Smooth muscle cell of the brain vasculature (primary cell): ENCODE data around the gene DNAJC2.
"Not testable (repeated sequence)": the region's sequence is repeated elsewhere in the genome, so short reads cannot be mapped to it uniquely, and the experiment has no call there.

ENCODE experiments used
- DNase-seq: peaks from one replicate; pipeline ENCODE4 v3.0.0-alpha.2; 2012; ENCODE audit warnings: low read depth, low spot score

DNAJC2 gene

DNA sequence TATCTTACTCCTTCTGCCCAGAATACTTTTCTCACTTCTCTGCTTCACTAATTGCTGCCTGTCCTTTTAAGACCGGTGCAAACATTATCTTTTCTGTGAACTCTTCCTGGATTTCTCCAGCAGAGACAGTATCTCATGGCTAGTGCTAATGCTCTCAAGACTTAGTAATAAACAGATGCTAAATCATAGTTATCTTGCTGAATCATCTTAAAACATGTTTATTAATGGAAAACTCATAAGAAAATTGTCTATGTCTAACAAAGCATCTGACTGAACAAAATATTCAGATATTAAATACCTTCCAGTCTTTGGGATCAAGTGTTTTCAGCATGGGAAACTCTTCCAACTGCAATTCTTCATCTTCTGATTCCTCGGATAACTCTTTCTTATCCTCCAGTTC, 3.1 kb downstream of the DNAJC2 start:
- no peak for DNase-seq

DNA sequence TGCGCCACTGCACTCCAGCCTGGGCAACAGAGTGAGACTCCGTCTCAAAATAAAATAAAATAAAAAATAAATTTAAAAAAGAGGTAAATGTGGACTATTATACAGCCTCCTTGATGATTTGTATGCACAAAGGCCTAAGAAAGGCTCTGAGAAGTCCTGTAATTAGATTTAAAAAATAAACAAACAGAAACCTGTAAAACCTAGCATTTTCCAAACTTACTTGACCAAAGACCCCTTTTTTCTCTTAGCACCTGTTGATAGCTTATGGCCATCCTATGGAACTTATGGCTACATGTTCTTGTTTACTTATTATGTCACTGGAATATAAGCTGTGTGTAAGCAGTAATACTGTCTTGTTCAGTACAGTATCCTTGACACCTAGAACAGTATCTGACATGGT, 5.7 kb downstream of the DNAJC2 start:
- no peak for DNase-seq

DNA sequence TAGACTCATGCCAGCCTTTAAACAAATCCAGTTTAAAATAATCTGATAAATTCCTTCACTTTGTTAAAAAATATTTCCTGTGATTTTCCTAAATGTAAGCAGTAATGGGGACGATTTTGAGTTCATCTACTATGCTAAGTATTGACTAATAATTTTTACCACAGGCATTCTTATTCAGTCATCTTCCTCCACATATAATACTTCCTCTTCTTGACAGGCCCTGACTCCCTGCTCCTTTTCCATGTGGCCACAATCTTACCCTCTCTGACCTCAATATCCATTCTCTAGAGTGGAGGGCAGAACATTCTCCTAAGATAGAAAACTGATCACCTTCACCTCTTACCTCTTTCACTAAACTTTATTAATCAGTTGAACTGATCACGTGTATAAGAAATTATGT, 7.8 kb downstream of the DNAJC2 start:
- DNase-seq: no peak

DNA sequence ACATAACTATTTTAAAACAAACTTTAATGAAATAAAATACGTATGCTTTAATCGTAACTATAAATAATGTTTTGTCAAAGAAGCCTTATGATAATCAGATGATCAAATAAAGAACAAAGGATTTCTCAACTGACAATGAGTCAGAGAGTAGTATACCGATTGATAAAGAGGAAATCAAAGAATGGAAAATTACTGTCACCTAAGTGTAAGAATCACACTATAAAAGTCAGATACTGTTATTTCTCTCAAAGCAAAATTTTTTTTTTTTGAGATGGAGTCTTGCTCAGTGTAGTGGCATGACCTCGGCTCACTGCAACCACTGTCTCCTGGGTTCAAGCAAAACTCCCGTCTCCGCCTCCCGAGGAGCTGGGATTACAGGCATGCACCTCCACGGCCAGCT, 18.8 kb downstream of the DNAJC2 start:
- no peak for DNase-seq

- DNase-seq: no peak
Measured at GRCh38 chr7:103317009-103317408, 27.6 kb downstream of the DNAJC2 start.

GRCh38 chr7:103316380-103316941, 28.1 kb downstream of the DNAJC2 start:
- no peak for DNase-seq

GRCh38 chr7:103314852-103315251, 29.7 kb downstream of the DNAJC2 start:
- DNase-seq: no peak

DNA sequence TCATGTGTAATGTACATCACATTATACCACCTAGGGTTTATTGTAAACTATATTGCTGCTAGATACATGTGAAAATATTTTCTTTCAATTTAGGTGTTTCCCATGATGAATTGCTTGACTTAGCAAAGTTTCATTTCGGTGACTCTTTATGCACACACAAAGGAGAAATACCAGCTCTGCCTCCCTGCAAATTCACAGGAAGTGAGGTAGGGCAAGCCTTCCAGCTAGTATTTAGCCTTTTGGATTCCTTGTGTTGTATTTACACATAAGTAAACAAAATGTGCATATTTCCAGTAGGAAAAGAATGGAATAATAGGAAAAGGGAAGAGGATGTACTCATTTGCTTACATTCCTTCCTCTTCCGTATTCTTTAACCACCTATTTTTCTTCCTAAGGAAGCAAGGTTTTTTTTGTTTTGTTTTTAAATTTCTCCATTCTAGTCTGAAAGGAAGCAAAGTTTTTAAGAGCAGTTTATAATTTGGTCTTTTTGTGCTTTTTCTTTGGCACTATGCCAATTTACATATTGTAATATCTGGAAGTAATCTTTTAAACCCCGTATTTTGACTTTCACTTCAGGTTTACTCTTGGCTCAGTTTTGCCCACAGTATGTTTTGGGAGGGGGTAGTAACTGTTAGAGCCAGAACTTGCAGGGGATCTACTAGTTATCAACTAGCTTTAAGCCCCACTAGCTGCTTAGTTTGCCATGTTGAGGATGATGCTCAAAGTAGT, 36.9 kb downstream of the DNAJC2 start:
- DNase-seq: no peak

DNA sequence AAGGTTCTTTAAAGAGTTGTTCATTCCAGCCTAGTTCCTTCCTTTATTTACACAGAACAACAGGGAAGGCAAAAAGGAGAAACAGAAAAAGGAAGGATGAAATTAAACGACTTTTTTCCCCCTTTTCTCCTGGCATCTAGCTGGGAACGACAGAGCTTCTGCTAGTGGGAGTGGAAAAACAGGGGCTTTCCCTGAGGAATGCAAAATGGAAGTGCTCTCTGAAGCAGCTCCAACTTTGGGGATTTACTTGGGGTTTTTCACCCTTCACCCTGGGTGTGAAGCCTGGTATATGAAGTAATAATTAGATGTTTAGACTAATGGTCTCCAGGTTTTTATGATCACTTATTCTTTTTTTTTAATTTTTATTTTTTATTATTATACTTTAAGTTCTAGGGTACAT, 43.1 kb downstream of the DNAJC2 start:
- DNase-seq: no peak

- DNase-seq: no peak
Measured at GRCh38 chr7:103299660-103300059, 44.9 kb downstream of the DNAJC2 start.

- DNase-seq: no peak
Measured at GRCh38 chr7:103297837-103298179, 46.8 kb downstream of the DNAJC2 start.

GRCh38 chr7:103296901-103297836, 47.4 kb downstream of the DNAJC2 start, which contains the start of gene PMPCB:
Gene PMPCB (plus strand): TSS chr7:103297435. CDS start chr7:103297460, 25 bp downstream.
- peak; percentile 76 for DNase-seq

DNA sequence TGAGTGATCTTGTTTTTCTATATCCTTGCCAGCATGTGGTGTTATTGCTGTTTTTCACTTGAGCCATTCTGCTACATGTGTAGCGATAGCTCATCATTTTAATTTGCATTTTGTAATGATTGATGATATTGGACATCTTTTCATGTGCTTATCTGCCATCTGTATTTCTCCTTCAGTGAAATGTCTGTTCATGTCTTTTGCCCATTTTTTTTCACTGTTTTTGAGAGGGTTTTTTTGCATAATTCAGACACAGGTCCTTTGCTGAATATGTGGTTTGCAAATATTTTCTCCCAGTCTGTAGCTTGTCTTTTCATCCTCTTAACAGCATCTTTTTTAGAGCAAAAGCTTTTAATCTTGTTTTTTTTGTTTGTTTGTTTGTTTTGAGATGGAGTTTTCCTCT, 51.0 kb downstream of the DNAJC2 start:
- DNase-seq: no peak

DNA sequence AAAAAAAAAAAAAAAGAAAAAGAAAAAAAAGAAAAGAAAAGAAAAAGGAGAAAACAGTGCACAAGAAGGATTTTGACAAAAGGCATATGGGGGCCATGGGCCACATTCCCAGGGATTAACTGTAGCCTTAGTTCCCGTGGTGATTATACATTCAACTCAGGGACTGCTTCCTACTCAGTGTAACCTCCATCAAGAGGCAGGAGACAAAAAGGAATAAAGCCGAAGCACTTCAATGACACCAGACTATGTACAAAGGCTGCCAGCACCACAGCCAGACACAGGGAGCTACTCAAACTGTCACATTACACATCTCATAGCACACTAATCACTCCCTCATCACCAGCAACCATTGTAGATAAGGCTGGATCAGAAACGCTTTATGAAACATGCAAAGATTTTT, 52.4 kb downstream of the DNAJC2 start:
- no peak for DNase-seq

DNA sequence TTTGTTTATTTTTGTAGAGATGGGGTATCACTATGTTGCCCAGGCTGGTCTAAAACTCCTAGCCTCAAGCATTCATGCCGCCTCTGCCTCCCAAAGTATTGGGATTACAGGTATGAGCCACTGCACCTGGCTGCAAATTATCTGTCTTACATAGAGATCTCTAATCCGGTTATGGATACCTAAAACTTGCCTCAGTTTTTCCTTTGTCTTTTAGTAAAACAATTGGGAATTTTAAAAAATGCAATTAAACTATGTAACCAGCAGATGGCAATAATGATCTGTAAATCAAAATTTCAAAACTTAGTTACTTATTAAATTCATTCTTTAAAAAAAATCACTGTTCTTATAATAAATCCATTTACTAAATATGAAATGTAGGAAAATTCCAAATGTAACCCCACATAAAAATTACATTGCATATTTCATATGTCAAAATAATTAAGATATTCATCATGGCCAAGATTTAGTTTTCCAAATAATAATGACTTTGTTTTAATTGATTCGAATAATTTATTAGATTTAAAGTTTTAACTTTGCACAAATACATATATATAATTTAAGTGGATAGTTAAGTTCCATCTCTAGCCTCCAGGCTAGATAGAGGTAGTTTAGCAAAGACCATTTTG, 61.7 kb downstream of the DNAJC2 start:
- not testable (repeated sequence) for DNase-seq

- DNase-seq: not testable (repeated sequence)
Measured at GRCh38 chr7:103280803-103281155, 63.8 kb downstream of the DNAJC2 start.

GRCh38 chr7:103279963-103280802, 64.4 kb downstream of the DNAJC2 start:
- DNase-seq: not testable (repeated sequence)

DNA sequence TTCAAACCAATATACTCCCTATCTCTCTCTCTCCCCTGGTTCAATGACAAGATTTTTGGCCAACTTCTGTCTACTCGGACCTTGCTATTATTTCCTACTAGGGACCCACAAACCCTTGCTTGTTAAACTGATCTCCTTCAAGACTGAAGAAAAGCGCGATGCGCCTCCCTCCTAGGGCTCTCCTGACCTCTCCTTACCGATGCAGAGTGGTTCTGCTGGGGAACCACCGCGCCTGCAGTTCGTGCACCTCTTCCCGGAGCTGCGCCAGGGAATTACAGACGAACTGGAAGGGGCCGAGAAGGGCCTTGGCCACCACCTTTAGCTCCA, 65.0 kb downstream of the DNAJC2 start:
- not testable (repeated sequence) for DNase-seq

GRCh38 chr7:103278195-103278594, 66.4 kb downstream of the DNAJC2 start:
- DNase-seq: not testable (repeated sequence)

- not testable (repeated sequence) for DNase-seq
Measured at GRCh38 chr7:103274867-103275266, 69.7 kb downstream of the DNAJC2 start.

DNA sequence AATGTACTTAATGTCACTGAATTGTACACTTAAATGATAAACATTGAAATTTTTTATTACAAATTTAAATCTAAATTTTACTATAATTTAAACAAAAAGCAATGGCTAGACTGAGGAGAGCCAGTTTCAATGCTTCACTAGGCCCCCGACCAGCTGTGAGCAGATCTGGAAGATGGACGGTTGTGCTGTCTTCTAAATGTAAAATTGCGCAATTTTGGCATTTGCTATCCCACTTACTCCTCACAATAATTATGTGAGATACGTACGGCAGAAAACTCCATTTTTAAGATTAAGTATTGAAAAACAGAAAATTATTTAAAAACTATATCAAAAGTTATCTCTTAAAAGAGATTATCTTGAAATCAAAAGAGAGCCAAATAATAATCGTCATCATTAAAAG, 71.2 kb downstream of the DNAJC2 start:
- DNase-seq: not testable (repeated sequence)
